Stimulated activated CD4-positive, alpha-beta T cell treated with anti-CD3 and anti-CD28 coated beads, Interleukin-1b, Interleukin-23, amount 100 ng/mL, for 4 hours (primary cell): Measurements from ENCODE around the gene ARHGAP23.
"Not testable (repeated sequence)": the region's sequence is repeated elsewhere in the genome, so short reads cannot be mapped to it uniquely, and the experiment has no call there.

ENCODE experiments used
- DNase-seq, 2 donors: peaks; one replicate each; pipeline ENCODE4 v3.0.0-alpha.2; 2020; ENCODE audit warnings: low read depth in 2 of 2

Gene ARHGAP23

DNA sequence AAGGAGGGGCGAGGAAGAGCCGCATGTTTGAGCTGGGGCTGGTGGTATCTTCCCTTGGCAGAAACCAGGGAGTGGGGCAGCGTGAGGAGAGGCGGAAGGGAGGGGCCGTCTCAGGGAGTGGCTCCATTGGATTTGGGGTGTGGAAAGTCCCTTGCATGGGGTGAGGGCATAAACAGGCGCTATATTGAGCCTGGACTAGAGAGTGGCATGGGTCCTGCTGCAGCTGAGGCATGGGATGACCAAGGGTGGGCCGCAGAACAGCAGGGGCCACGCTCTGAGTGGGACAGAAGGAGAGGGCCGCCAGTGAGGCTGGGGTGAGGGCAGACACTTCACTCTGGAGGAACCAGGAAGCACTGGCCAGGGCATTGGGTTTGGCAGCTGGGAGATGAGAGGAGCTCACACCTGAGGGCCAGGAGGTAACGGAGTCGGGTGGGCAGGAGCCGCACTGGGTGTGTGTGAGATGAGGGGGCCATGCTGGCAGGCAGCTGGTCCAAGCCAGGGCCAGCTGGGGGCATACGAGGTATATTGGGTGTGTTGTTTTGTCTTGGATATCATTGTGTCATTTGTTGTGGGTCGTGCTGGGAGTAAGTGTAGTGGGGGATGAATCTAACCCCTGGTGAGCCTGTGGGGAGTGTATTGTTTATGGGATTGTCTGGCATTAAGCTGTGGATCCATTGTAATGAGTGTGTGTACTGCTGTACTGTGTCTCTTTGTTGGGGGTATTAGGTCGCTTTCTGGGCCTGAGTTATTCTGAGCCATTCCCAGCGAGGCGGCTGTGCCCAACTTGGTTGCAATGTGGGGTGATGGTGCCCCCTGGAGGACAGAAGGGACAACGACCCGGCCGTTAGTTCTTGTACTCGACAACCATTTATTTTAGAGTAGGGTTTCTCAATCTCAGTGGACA lies 56.2 kb downstream of the ARHGAP23 start:
- peak; percentile 49 to 52 for DNase-seq

DNA sequence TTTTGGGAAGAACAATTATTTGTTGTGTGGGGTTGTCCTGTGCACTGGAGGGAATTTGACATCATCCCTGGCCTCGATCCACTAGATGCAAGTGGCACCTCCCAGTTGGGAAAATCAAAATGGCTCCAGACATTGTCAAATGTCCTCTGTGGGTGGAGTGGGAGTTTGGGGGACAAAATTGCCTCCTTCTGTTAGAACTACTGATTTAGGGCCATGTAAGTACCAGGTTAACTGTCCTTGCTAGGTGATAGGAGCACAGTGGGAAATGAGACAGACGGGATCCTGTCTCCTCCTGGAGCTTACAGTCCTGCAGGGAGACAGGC lies 56.8 kb downstream of the ARHGAP23 start:
- DNase-seq: no peak

DNA sequence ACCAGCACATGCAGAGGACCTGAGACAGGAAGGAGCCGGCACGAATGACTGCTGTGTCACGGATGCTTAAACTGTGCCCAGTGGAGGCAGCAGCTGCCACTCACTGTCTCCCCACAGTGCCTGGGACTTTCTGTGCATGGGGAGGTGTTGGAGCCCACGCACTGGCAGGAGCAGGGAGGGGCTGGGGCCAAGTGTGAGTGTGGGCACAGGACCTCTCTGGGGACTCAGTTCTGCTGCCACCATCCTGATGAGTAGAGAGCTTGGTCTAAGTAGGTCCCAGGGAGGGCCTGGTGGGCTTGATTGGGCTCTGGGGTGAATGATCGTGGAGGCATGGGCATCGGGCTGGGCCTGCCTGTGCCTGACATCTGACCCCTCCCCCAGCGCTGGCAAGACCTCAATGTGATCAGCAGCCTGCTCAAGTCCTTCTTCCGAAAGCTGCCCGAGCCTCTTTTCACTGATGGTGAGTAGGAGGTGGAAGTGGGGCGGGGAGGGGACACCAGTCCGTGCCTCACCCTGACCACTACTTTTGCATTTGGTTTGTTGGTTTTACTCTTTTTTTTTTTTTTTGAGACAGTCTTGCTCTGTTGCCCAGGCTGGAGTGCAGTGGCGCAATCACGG lies 57.5 kb downstream of the ARHGAP23 start:
- DNase-seq: peak; percentile 6 to 16

DNA sequence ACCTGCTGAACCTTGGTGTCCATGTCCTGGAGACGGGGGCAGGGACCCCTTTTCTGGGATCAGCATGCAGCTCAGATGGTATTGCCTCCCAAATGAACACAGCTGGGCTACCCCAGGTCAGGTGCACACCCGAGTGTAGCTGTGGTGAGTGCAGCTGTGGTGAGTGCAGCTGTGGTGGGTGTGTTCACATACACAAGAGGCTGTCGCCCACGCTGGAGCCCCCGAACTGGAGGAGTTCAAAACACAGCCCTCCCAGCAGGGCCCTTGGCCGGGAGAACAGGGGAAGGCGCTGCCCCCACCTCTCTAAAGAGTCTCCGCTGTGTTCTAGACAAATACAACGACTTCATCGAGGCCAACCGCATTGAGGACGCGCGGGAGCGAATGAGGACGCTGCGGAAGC lies 61.5 kb downstream of the ARHGAP23 start:
- not testable (repeated sequence) for DNase-seq

DNA sequence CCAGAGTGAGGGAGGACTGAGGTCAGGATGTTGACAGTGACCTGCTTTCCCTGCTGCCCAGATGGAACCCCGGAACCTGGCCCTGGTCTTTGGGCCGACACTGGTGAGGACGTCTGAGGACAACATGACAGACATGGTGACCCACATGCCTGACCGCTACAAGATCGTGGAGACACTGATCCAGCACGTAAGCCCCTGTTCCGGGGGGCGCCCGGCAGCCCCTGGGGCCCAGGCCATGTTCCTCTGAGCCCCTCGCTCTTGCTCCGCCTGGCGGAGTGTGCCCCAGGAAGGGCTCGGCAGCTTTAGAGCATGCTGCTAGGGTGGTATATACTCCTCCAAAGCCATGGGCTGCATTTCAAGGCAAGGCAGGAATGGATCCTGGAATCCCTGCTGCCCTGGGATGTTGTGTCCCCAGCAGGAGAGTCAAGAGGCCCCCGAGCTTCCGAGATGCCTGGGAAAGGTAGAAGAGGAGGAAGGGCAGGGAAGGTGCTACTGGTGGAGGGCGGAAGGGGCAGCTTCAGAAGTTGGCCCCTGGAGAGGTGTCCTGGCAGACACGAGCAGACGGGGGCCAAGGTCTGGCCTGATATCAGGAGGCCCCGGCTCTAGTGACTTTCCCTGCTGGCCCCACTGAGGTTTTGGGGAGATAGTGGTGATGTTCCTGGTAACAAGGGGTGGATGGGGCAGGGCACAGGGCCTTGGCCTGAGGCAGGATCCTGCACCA lies 63.2 kb downstream of the ARHGAP23 start:
- DNase-seq: not testable (repeated sequence)

DNA sequence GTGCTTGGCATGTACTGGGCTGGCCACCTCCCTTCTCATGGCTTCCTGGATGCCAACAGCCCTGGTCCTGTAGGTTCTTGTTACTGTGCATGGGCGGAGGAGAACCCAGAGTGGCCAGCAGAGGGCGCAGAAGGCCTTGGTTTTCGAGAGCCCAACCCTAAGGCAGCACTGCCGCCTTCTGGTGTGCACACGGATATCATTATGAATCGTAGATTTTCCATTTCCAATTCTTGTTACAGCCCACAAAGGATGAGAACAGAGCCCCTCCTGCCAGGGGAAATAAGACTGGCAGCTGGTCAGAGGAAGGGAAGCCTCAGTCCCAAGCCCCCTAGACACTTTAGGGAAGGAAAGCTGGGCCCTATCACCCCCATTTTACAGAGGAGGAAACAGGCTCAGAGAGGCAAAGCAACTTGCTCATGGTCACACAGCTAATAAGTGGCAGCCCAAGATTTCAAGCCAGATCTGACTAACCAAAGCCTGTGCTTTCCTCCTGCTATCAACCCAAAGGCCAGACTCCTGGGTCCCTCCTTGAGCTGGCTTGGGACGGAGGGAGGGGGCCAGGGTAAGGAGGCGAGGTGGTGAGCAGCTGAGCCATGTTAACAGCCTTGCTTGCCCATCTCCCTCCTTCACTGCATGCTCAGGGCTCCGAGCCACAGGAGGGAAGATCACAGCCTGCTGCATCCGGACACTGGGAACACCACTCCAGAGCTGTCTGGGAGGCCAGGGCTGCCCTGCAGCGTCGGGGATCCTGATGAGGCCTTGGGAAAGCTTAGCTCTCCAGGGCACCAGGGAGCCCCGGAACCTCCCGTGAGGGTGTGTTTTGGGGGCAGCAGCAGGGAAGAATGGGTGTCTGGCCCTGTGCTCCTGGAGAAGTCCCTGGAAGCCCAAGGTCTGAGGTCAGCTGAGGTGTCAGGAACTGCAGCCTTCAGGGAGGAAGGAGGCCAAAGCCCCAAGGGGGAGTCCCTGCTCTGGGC lies 64.1 kb downstream of the ARHGAP23 start:
- peak; percentile 90 to 91 for DNase-seq

DNA sequence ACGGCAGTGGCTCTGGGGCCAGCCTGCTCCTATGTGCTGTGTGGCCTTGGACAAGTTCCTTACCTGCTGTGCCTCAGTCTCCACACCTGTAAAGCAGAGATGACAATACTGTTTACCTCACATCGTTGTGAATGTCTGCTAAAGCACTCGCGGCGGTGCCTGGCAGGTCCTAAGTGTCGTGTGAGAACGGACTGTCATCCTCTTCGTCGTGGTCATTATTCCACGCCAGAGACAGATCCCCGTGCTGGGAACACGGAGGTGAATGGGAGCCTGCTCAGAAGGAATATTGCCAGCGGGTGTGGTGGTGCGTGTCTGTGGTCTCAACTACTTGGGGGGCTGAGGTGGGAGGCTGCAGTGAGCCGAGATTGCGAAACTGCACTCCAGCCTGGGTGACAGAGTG lies 65.9 kb downstream of the ARHGAP23 start:
- DNase-seq: not testable (repeated sequence)

DNA sequence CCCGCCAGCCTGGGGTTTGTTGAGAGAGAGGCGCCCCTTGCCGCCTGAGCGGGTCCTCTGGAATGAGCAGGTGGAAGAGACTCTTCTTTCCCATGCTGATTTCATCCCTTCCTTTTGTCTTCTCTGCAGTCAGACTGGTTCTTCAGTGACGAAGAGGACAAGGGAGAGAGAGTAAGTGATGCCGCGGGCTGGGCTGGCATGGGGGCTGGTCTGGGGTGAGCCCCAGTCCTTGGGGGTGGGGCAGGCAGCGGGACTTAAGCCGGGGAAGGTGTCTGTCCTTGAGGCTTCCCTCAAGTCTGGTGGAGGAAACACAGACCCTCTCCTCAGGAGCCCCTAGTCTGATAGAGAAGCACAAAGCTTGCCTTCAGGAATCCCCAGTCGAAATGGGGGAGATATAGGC lies 69.4 kb downstream of the ARHGAP23 start:
- DNase-seq: not testable (repeated sequence)

DNA sequence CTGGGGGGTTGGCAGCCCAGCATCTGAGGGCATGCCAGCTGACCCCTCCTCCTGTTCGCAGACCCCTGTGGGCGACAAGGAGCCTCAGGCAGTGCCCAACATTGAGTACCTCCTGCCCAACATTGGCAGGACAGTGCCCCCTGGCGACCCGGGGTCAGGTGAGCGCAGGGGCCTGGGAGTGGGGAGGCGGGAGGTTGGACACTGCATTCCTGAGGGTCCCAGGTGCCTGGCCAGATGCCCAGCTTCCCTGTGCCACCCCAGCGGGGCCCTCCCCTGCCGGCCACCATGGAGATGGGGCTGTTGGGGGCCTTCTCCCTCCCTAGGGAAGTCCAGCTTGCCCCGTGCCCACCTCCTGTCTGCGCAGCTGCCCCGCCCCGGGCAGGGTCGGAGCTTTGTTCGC lies 70.1 kb downstream of the ARHGAP23 start:
- DNase-seq: no peak

DNA sequence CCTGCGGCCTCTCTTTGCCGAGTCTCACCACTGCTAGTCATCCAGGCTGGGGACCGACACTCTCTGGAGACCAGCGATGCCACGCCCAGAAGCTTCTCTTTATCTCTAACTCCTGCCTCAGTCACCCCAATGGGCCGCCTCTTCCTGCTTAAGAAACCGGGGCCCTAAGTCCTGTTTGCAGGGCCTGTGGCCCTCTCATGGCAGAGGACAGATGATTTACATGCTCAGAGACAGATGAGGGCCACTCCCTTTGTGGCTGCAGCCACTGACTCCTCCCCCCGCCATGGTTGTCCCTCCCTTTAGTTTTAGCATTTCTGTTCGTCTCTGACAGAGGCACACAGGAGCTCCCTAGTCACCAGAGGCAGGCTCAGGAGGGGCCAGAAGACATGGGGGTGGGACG lies 71.0 kb downstream of the ARHGAP23 start:
- not testable (repeated sequence) for DNase-seq

DNA sequence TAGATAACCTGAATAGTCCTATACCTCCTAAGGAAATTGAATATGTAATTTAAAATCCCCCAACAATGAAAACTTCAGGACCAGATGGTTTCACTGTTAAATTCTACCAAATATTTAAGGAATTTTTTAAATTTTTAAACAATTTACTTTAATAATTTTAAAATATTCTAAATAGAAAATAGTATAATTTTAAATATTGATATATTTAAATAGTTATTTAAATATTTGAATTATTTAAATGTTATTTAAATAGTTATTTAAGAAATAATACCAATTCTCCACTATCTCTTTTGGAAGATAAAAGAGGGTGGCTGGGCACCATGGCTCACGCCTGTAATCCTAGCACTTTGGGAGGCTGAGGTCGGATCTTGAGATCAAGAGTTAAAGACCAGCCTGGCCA lies 73.5 kb downstream of the ARHGAP23 start:
- DNase-seq: not testable (repeated sequence)

DNA sequence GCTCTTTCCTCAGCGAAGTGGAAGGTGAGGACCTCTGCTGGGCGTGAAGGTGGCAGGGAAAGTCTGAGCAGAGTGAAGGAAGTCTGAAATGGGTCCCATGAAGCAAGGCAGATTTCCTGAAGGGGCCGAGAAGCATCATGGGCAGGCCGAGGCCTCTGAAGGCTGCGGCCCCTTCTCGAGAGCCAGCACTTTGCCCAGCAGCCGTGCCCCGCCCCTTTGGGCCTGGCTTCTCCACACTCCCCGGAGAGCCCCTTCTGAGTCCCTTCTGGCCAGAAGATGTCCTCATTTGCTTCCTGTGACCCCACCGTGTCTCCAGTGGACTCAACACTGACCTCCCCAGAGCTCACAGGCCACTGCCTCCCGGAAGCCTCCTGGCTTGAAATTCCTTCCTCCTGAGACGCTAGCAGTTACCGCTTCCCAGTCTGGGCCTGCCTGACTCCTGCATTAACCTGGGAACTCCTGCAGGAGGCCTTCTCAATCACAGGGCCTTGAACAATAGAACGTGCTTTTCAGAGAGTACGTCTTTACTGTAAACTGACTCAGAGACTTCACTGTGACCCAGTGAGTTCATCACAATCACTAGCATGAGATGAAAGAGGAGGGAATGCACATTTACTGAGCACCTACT lies 75.1 kb downstream of the ARHGAP23 start:
- DNase-seq: not testable (repeated sequence)

DNA sequence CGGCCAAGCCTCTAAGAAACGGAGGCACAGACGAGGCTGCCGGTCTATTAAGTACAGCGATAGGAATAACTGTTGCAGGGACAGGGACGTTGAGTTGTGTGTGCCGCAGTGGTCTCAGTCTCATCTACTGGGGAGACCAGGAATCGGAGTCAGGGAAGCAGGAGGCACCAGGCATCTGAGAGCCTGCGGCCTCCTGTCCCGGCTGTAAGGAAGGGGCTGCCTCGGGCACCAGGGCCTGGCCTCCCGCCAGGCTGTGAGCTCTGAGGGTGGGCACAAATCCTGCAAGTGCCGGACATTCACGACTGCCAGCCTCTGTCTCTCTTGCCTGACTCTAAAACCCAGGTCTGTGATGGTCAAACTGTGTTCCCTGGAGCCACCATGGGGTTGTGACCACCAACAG lies 76.0 kb downstream of the ARHGAP23 start:
- DNase-seq: no peak

DNA sequence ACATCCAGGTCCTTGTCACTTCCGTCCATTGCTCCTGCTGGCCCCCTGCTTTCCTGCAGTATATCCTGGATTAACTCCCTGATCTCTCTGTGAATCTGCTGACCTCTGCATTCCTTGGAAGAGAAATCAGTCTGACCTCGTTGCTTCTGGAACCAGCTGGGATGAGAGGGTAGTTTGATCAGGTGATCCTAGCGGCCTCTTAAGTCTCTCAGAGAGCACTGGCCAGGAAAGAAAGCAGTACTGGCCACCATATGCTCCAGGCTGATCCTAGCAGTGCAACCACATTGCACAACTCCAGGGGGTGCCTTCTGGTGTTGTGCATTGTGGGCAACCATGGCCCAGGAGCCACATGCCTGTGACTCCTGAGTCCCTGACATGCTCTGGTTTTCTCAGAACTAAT lies 79.2 kb downstream of the ARHGAP23 start:
- DNase-seq: no peak

DNA sequence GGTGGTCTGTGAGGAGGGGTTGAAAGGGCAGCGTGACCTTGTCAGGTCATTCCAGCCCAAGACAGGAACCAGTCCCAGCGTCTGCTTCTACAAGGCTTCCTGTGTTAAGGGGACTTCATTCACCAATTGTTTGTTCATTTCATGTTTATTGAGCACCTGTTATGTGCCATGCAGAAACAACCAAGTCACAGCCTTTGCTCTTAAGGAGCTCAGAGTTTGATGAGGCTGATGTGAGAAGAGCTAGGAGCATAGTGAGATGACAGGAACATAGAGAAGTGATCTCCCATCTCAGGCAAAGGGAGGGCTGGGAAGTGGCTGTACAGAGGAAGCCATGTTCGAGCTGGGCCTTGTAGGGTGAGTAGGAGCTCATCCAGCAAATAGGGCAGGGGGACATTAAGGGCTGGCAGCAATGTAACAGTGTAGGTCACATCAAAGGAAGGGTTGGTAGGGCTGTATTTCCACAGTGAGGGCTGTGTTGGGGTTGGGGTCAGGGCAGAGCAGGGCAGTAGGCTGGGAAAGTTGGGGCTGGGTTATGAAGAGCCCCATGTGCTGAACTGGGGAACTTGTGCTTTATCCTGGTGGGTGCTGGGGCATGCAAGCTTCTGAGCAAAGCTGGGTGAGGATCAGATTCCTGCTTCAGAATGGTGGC lies 79.8 kb downstream of the ARHGAP23 start:
- DNase-seq: no peak

DNA sequence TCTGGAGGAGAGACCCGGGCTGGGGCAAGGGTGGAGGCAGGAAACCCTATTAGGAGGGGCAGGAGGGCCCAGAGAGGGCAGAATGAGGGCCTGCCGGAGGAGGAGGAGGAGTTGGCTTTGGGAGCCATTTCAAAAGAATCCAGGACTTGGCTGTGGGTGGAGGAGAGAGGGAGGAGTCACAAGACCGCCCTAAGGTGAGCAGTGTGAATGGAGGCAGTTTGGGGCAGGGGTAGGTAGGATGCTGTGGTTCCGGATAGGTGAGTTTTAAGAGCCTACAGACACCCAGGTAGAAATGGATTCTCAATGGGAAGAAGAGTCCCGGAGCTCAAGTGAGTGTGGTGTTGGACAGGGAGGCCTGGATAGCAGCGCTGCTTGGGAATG lies 80.3 kb downstream of the ARHGAP23 start:
- DNase-seq: no peak

DNA sequence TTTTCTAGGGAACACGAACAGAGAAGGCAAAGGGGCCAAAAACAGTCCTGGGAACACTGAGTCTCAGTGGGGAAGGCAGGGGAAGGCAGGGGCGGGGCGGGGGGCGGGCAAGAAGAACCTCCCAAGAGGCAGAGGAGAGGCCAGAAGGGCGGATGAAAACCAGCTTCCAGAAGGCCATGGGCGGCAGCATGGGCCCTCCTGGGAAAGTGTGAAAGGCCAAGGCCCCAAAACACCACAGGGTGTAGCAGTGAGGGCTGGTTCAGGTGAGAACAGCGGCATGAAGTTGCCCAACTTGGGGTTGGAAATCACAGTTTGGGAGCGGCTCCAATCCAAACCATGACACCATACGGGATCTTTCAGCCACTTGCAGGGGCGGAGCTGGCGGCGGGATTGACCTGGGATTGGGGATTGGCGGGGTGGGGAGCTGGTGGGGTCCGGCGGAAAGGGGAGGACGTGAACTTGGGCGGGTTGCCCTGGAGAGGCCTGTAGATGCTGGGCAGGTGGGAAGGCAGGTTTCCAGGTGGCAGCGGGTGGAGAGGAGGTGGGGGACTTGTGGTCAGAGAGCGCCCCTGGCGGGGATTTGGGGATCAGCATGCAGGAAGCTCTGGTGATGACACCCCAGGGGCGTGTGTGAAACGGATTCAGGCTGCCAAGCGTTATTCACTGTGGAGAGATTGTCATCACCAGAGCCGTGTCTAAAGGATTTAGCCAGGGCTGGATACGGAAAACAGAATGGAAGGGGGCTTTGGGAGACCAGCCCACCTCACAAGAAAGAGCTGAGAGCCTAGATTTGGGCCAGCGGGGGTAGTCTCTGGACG lies 80.9 kb downstream of the ARHGAP23 start:
- peak; percentile 58 to 62 for DNase-seq

DNA sequence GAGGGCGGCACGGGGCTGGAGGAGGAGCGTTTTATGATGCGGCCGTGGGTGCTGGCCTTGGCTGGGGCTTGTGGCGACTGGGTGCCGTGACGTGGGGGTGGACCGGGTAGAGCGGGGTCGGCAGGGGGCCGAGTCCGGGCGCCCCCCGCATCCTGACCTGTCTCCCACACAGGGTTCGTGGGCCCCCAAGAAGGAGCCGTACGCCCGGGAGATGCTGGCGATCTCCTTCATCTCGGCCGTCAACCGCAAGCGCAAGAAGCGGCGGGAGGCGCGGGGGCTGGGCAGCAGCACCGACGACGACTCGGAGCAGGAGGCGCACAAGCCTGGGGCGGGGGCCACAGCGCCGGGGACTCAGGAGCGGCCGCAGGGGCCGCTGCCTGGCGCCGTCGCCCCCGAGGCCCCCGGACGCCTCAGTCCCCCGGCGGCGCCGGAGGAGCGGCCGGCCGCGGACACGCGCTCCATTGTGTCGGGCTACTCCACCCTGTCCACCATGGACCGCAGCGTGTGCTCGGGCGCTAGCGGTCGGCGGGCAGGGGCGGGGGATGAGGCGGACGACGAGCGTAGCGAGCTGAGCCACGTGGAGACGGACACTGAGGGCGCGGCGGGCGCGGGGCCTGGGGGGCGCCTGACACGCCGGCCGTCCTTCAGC lies 81.6 kb downstream of the ARHGAP23 start:
- no peak for DNase-seq
